K562 (cell line): Measurements from ENCODE around the gene ERCC2. TPM values are rescaled to one million over a fixed set of nuclear protein-coding genes. Genes with fewer than 3 reads are reported as not detected.
A peak's percentile ranks its signal among the peaks of the same experiment; 100 is the strongest.

Experiments
- ATAC-seq: fragments of 200-7000 bp; cut with Tn5 transposase; 3 replicates; pipeline ENCODE4 v1.9.1; 2020; ENCODE audit warnings: moderate library complexity
- BruUV-seq: library from RNA; stranded (reverse); fragments of 400-500 nt; replicated peaks from 2 replicates; lab custom pipeline; 2021; lab: Mats Ljungman, UMichigan
- CTCF ChIA-PET: fragments of 300-600 bp; formaldehyde crosslinking; extraction: SDS; loops from one replicate; lab custom pipeline; 2021; ENCODE audit warnings: low intra/inter-chr PET ratio; lab: Yijun Ruan, JAX
- POLR2A ChIA-PET: fragments of 300-600, 350-650 bp; sonication (Branson Sonifier 250); formaldehyde crosslinking; extraction: SDS; loops from one replicate; lab custom pipeline; 2021; ENCODE audit warnings: antibody characterized with exemption, inconsistent platforms; lab: Yijun Ruan, JAX
- DNase-seq, 4 experiments: peaks; one replicate each; pipeline versions ENCODE4 v3.0.0 to v3.0.0-alpha.2; 2011 to 2018; ENCODE audit warnings: low spot score in 3 of 4, mixed read lengths in 3 of 4; ENCODE audit errors: extremely low read depth in 1 of 4
- FAIRE-seq: peaks from 2 replicates; lab custom pipeline; 2011; peaks lifted over from hg19 to GRCh38; lab: Jason Lieb, UNC
- H2AFZ ChIP-seq: 2 replicates; pipeline ENCODE4 v1.6.0; 2011; ENCODE audit warnings: low read depth, low read length, control low read depth, inconsistent platforms
- H3K27ac ChIP-seq: fragments of 200-600 bp; 3 replicates; pipeline ENCODE4 v1.8.0; 2011; ENCODE audit warnings: low read depth, mild to moderate bottlenecking, control low read depth, inconsistent platforms, low read length, moderate library complexity, mixed read lengths; ENCODE audit errors: extremely low read depth
- H3K27me3 ChIP-seq, 2 experiments: fragments of 300-600 bp in 1 of 2; 2 replicates in 1 of 2; 3 replicates in 1 of 2; pipeline versions ENCODE4 v1.6.0 to v1.8.0; 2011; ENCODE audit warnings: inconsistent platforms in 2 of 2, low read length in 2 of 2, mild to moderate bottlenecking in 1 of 2, mixed read lengths in 1 of 2, moderate library complexity in 1 of 2; ENCODE audit not compliant: control insufficient read depth in 2 of 2, insufficient read depth in 2 of 2
- H3K36me3 ChIP-seq: fragments of 300-600 bp; 3 replicates; pipeline ENCODE4 v1.8.0; 2011; ENCODE audit warnings: mild to moderate bottlenecking, low read length, inconsistent platforms; ENCODE audit not compliant: control insufficient read depth, insufficient read depth
- H3K4me1 ChIP-seq, 2 experiments: fragments of 200-600 bp in 1 of 2; replicated peaks in 1 of 2; 2 replicates in 1 of 2; 3 replicates in 1 of 2; pipeline versions ENCODE4 v1.5.1 to v1.8.0; 2011; ENCODE audit warnings: inconsistent platforms in 2 of 2, low read length in 2 of 2, mild to moderate bottlenecking in 1 of 2, mixed read lengths in 1 of 2, moderate library complexity in 1 of 2; ENCODE audit not compliant: control insufficient read depth in 2 of 2, insufficient read depth in 2 of 2
- H3K4me2 ChIP-seq: 2 replicates; pipeline ENCODE4 v1.6.1; 2011; ENCODE audit warnings: low read length, control low read depth, inconsistent platforms, mixed read lengths; ENCODE audit not compliant: insufficient read depth
- H3K4me3 ChIP-seq: fragments of 200-600 bp; sonication (generic), shearing (Covaris generic); 2 replicates; pipeline ENCODE4 v1.5.1; 2016; ENCODE audit warnings: control low read depth, inconsistent platforms
- H3K79me2 ChIP-seq: fragments of 200-600 bp; 3 replicates; pipeline ENCODE4 v1.8.0; 2011; ENCODE audit warnings: low read length, inconsistent platforms; ENCODE audit not compliant: control insufficient read depth, insufficient read depth
- H3K9ac ChIP-seq, 2 experiments: 2 replicates each; pipeline versions ENCODE4 v1.6.0 to v1.6.1; 2011; ENCODE audit warnings: low read depth in 2 of 2, low read length in 2 of 2, control low read depth in 1 of 2, inconsistent platforms in 1 of 2, mild to moderate bottlenecking in 1 of 2, mixed read lengths in 1 of 2; ENCODE audit not compliant: insufficient read depth in 1 of 2
- H3K9me1 ChIP-seq: one replicate; pipeline ENCODE4 v1.6.0; 2011; ENCODE audit warnings: inconsistent platforms, mild to moderate bottlenecking, low read length, moderate library complexity; ENCODE audit not compliant: control insufficient read depth, insufficient read depth
- H3K9me3 ChIP-seq: replicated peaks from 2 replicates; pipeline ENCODE4 v1.5.1; 2011; ENCODE audit warnings: low read depth, low read length, inconsistent platforms; ENCODE audit not compliant: control insufficient read depth, insufficient read depth
- H4K20me1 ChIP-seq: replicated peaks from 2 replicates; pipeline ENCODE4 v1.6.1; 2011; ENCODE audit warnings: low read length, inconsistent platforms, mixed read lengths; ENCODE audit not compliant: control insufficient read depth, insufficient read depth
- ARID2 ChIP-seq: fragments of 450-650 bp; IDR thresholded peaks from 2 replicates; pipeline ENCODE4 v1.6.1; 2017; ENCODE audit warnings: antibody characterized with exemption, mild to moderate bottlenecking
- DPF2 ChIP-seq: fragments of 450-650 bp; IDR thresholded peaks from 2 replicates; pipeline ENCODE4 v1.6.1; 2016
- EZH2 ChIP-seq: IDR thresholded peaks from 2 replicates; pipeline ENCODE4 v1.6.1; 2012; ENCODE audit warnings: low read depth, mild to moderate bottlenecking, inconsistent platforms, low read length, borderline replicate concordance
- FUS ChIP-seq: fragments of 200-400 bp; formaldehyde crosslinking; optimal IDR thresholded peaks from 2 replicates; pipeline ENCODE3; 2017; ENCODE audit warnings: low read depth, low read length
- HDAC6 ChIP-seq: IDR thresholded peaks from 2 replicates; pipeline ENCODE4 v1.6.1; 2012; ENCODE audit warnings: low read depth, mild to moderate bottlenecking, control low read depth, inconsistent platforms, low read length, moderate library complexity
- RFX1 ChIP-seq: fragments of 450-650 bp; IDR thresholded peaks from 2 replicates; pipeline ENCODE4 v1.6.1; 2016; ENCODE audit warnings: mild to moderate bottlenecking, moderate library complexity
- SIN3A ChIP-seq, 2 experiments: fragments of 150-350 bp in 1 of 2; IDR thresholded peaks; 2 replicates each; pipeline ENCODE4 v1.6.1; 2011 to 2016; ENCODE audit warnings: borderline replicate concordance in 2 of 2, low read depth in 2 of 2, low read length in 2 of 2, mild to moderate bottlenecking in 2 of 2, moderate library complexity in 2 of 2; ENCODE audit not compliant: control insufficient read depth in 1 of 2
- ZNF134 ChIP-seq: fragments of 250-450 bp; sonication (Bioruptor Pico); conservative IDR thresholded peaks from 2 replicates; pipeline ENCODE4 v1.4.0; 2020
- ZNF224 ChIP-seq: sonication (generic); formaldehyde crosslinking; IDR thresholded peaks from 2 replicates; pipeline ENCODE4 v1.8.0; 2022; ENCODE audit warnings: mild to moderate bottlenecking, missing genetic modification reagents
- WGBS: fragments of 100-300 bp; shearing (Covaris generic); methylation state at CpG from one replicate; pipeline ENCODE4 v1.1.6; 2016; ENCODE audit warnings: low coverage, mixed read lengths; ENCODE audit not compliant: insufficient coverage; ENCODE audit errors: missing lambda C conversion rate; 5-methylcytosine and 5-hydroxymethylcytosine counted together
- in situ Hi-C: fragments of 300-500 bp; cut with MboI; formaldehyde crosslinking; loops from 4 replicates; pipeline ENCODE4 v1.15.0; 2018; ENCODE audit warnings: inconsistent platforms, mixed read lengths
- intact Hi-C: fragments of 100-400 bp; cut with micrococcal nuclease; formaldehyde crosslinking; loops from 2 replicates; pipeline ENCODE4 v1.14.2; 2022
- polyA plus RNA-seq, 8 experiments: library from polyadenylated mRNA; depleted of rRNA in 4 of 8; stranded (reverse) in 5 of 8; unstranded in 3 of 8; fragments of >200 nt; fragmentation: Nextera tagmentation in 2 of 8; fragmentation: Illumina TruSeq in 1 of 8; extraction: Ambion mirVana in 2 of 8; extraction: Trizol in 1 of 8; gene quantifications; 2 replicates each; pipeline versions ENCODE4 v1.2.1 to v1.2.3, GENCODE V29; 2011 to 2014; ENCODE audit warnings: inconsistent platforms in 1 of 8, missing spikeins in 1 of 8
- total RNA-seq, 7 experiments: library from RNA; depleted of rRNA in 6 of 7; stranded (reverse); fragments of >200 nt in 6 of 7; fragmentation: Illumina TruSeq in 2 of 7; extraction: Trizol in 2 of 7; gene quantifications; 2 replicates each; pipeline versions ENCODE4 v1.2.1 to v1.2.3, GENCODE V29; 2011 to 2021; ENCODE audit warnings: low replicate concordance in 1 of 7
- TF ChIP-seq, protein P1 (sequence below): fragments of 450-650 bp; IDR thresholded peaks from 2 replicates; pipeline ENCODE4 v1.6.1; 2018; ENCODE audit warnings: mild to moderate bottlenecking, low read depth; ENCODE audit not compliant: partially characterized antibody
- TF ChIP-seq, protein P2 (sequence below): fragments of 250-450 bp; sonication (Bioruptor Pico); IDR thresholded peaks from 2 replicates; pipeline ENCODE4 v1.4.0; 2020
- TF ChIP-seq, protein P3 (sequence below), 2 experiments: fragments of 200-800 bp in 1 of 2; sonication (Bioruptor generic) in 1 of 2; sonication (generic) in 1 of 2; formaldehyde crosslinking in 1 of 2; IDR thresholded peaks in 1 of 2; conservative IDR thresholded peaks in 1 of 2; 2 replicates each; pipeline versions ENCODE4 v1.5.0 to v1.6.1; 2016 to 2020; ENCODE audit warnings: missing compliant biosample characterization in 1 of 2, missing genetic modification characterization in 1 of 2, missing genetic modification reagents in 1 of 2
- TF ChIP-seq, protein P4 (sequence below): sonication (generic); formaldehyde crosslinking; IDR thresholded peaks from 2 replicates; pipeline ENCODE4 v1.4.0; 2020; ENCODE audit warnings: mild to moderate bottlenecking, missing genetic modification reagents

ERCC2 gene
- total and polyA plus RNA-seq, 9 of the 15 experiments (the other 6 are each of a cell fraction or from before 2014, with no cell fraction given), result 2.2 to 55.9 (median 23.4) TPM

DNA sequence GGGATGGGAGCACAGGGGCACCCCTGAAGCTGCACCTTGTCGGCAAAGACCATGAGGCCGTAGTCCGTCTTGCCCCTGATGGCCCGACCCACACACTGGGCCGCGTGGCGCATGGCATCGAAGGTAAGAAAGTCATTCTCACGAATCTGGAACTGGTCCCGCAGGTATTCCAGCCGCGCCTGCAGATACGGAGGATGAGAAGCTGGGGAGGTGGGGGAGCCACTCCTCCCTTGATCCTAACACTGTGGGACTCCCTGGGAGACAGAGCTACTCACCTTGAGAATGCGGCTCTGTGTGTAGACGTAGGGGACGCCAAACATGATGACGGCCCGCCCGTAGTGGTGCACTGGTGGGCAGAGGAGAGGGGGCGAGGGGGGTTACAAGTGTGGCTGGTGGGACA lies 17.9 kb downstream of the ERCC2 start:
- H3K4me3 ChIP-seq, result no peak overlapping the region
- no peaks in the 10 kb centered on the region for H3K79me2 ChIP-seq
- peaks cover 76% of the 10 kb centered on the region; the same call in 2 of the 3 replicates for H3K36me3 ChIP-seq
- BruUV-seq, result no TSS peak
- H2AFZ ChIP-seq, result no peak overlapping the region
- H3K9ac ChIP-seq, result peak overlapping the region in 1 of 2 experiments; percentile 28; a peak in 1 of 4 replicates
- H3K9me3 ChIP-seq, result no peaks in the 10 kb centered on the region
- FAIRE-seq (no peak), ATAC-seq (no peak), DNase-seq (no peak)
- 96% methylated on average over 20 of the region's 20 CpGs for WGBS
- in situ Hi-C loops, result no loop called here
- no peaks in the 10 kb centered on the region for H3K9me1 ChIP-seq
- H3K27ac ChIP-seq, result no peak overlapping the region
- peaks cover 0 to 44% of the 10 kb centered on the region in 2 experiments; a peak in 2 of 5 replicates for H3K4me1 ChIP-seq
- H3K4me2 ChIP-seq, result no peak overlapping the region
- ChIA-PET CTCF (no interaction called here), POLR2A (interaction anchor here (0.6 kb wide), 1 partner anchor 18 kb away, joined by 3 read pairs; the partner anchor contains the start of gene ERCC2)
- intact Hi-C loops, result no loop called here
- H3K27me3 ChIP-seq, result no peaks in the 10 kb centered on the region
- no peak for TF ChIP-seq FUS
- no peak for TF ChIP-seq DPF2
- TF ChIP-seq ZNF224, result no peak
- TF ChIP-seq, protein P1, sequence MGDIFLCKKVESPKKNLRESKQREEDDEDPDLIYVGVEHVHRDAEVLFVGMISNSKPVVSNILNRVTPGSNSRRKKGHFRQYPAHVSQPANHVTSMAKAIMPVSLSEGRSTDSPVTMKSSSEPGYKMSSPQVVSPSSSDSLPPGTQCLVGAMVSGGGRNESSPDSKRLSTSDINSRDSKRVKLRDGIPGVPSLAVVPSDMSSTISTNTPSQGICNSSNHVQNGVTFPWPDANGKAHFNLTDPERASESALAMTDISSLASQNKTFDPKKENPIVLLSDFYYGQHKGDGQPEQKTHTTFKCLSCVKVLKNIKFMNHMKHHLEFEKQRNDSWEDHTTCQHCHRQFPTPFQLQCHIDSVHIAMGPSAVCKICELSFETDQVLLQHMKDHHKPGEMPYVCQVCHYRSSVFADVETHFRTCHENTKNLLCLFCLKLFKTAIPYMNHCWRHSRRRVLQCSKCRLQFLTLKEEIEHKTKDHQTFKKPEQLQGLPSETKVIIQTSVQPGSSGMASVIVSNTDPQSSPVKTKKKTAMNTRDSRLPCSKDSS, result no peak
- no peak for TF ChIP-seq EZH2
- no peak for TF ChIP-seq SIN3A (IDR thresholded peaks at IDR 0.05; ENCODE audit: borderline replicate concordance in 2 of 2, control insufficient read depth in 1 of 2, low read depth in 2 of 2, low read length in 2 of 2)
- TF ChIP-seq, protein P2, sequence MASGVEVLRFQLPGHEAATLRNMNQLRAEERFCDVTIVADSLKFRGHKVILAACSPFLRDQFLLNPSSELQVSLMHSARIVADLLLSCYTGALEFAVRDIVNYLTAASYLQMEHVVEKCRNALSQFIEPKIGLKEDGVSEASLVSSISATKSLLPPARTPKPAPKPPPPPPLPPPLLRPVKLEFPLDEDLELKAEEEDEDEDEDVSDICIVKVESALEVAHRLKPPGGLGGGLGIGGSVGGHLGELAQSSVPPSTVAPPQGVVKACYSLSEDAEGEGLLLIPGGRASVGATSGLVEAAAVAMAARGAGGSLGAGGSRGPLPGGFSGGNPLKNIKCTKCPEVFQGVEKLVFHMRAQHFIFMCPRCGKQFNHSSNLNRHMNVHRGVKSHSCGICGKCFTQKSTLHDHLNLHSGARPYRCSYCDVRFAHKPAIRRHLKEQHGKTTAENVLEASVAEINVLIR (CRISPR knock-in tag), result no peak
- TF ChIP-seq, protein P3, sequence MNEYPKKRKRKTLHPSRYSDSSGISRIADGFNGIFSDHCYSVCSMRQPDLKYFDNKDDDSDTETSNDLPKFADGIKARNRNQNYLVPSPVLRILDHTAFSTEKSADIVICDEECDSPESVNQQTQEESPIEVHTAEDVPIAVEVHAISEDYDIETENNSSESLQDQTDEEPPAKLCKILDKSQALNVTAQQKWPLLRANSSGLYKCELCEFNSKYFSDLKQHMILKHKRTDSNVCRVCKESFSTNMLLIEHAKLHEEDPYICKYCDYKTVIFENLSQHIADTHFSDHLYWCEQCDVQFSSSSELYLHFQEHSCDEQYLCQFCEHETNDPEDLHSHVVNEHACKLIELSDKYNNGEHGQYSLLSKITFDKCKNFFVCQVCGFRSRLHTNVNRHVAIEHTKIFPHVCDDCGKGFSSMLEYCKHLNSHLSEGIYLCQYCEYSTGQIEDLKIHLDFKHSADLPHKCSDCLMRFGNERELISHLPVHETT (CRISPR knock-in tag; conservative IDR thresholded peaks at IDR 0.05 in 1 of 2, IDR thresholded peaks at IDR 0.05 in 1 of 2), result no peak
- TF ChIP-seq, protein P4, sequence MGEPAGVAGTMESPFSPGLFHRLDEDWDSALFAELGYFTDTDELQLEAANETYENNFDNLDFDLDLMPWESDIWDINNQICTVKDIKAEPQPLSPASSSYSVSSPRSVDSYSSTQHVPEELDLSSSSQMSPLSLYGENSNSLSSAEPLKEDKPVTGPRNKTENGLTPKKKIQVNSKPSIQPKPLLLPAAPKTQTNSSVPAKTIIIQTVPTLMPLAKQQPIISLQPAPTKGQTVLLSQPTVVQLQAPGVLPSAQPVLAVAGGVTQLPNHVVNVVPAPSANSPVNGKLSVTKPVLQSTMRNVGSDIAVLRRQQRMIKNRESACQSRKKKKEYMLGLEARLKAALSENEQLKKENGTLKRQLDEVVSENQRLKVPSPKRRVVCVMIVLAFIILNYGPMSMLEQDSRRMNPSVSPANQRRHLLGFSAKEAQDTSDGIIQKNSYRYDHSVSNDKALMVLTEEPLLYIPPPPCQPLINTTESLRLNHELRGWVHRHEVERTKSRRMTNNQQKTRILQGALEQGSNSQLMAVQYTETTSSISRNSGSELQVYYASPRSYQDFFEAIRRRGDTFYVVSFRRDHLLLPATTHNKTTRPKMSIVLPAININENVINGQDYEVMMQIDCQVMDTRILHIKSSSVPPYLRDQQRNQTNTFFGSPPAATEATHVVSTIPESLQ (CRISPR knock-in tag), result no peak
- TF ChIP-seq RFX1, result no peak
- TF ChIP-seq ZNF134, result no peak
- no peak for TF ChIP-seq ARID2
- TF ChIP-seq HDAC6, result no peak
- H4K20me1 ChIP-seq, result peaks cover 3% of the 10 kb centered on the region; the same call in 1 of the 2 replicates
